Measurements from ENCODE around the gene STAMBP. TPM values are rescaled to one million over a fixed set of nuclear protein-coding genes. Genes with fewer than 3 reads are reported as not detected.

The STAMBP gene
- total and polyA plus RNA-seq, 2 of the 13 experiments (the other 11 are each of a cell fraction or from before 2014, with no cell fraction given) = 49.6 to 53.2 TPM

DNA sequence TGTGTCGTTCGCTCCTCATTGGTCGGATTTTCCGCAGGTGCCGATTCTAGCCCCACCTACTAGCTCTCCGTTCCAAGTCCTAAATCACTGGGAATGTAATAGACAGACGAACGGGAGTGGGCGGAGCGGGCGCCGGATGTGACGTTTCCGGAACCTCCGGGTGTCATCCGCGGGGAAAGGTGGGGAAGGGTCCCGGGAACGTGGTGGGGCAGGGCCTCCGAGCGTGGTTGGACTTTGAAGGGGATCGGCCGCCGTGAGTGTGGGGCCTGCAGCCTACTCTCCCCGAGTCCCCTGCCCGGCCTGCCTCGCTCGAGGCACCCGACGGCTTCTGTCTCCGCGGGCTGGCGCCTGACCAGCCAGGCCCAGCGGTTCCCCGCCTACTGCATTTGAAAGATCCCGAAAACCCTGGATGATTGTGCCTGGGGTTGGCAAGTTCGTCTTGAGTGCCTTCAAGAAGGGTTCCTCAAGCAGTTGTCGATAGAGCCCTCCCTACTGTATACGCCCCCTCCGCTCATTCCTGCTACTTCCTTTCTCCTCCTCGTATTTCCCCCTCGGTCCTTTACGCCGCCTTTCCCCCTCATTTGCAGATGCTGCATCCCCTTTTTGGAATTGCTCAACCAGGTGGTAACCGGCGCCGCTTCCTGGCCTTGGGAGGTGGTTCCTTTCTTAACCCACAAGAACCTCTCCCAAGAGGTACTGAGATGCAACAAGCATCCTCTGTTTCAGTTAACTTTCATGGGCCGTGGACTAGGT is at the start of gene STAMBP (continued):
- no peak for TF ChIP-seq ZNF816 (CRISPR knock-in tag; IDR thresholded peaks at IDR 0.05; ENCODE audit: borderline replicate concordance)
- peak; percentile 62; the same call in 1 of the 2 replicates for TF ChIP-seq MIXL1 (CRISPR knock-in tag; IDR thresholded peaks at IDR 0.05)
- TF ChIP-seq HNRNPL (IDR thresholded peaks at IDR 0.05; ENCODE audit: low read depth, low read length) = no peak
- TF ChIP-seq SOX6 (IDR thresholded peaks at IDR 0.05) = no peak
- peak; percentile 41; the same call in 1 of the 2 replicates for TF ChIP-seq SOX6 (CRISPR knock-in tag; IDR thresholded peaks at IDR 0.05)
- no peak for TF ChIP-seq ISX (CRISPR knock-in tag; conservative IDR thresholded peaks at IDR 0.05)
- TF ChIP-seq ZBTB43 (CRISPR knock-in tag; conservative IDR thresholded peaks at IDR 0.05) = no peak; the same call in 1 of the 2 replicates
- TF ChIP-seq SYNCRIP (IDR thresholded peaks at IDR 0.05; ENCODE audit: insufficient read depth, low read depth, low read length) = no peak
- TF ChIP-seq, protein P1, sequence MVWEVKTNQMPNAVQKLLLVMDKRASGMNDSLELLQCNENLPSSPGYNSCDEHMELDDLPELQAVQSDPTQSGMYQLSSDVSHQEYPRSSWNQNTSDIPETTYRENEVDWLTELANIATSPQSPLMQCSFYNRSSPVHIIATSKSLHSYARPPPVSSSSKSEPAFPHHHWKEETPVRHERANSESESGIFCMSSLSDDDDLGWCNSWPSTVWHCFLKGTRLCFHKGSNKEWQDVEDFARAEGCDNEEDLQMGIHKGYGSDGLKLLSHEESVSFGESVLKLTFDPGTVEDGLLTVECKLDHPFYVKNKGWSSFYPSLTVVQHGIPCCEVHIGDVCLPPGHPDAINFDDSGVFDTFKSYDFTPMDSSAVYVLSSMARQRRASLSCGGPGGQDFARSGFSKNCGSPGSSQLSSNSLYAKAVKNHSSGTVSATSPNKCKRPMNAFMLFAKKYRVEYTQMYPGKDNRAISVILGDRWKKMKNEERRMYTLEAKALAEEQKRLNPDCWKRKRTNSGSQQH (CRISPR knock-in tag; IDR thresholded peaks at IDR 0.05; ENCODE audit: low read depth) = no peak; the same call in 1 of the 2 replicates
- no peak for TF ChIP-seq NFRKB (IDR thresholded peaks at IDR 0.05)
- TF ChIP-seq SP5 (CRISPR knock-in tag; IDR thresholded peaks at IDR 0.05; ENCODE audit: borderline replicate concordance, low read depth) = peak; percentile 87
- TF ChIP-seq MXI1 (IDR thresholded peaks at IDR 0.05; ENCODE audit: borderline replicate concordance, low read depth, low read length) = peak; percentile 76; the same call in 1 of the 3 replicates
- no peak for TF ChIP-seq SETDB1 (CRISPR knock-in tag; IDR thresholded peaks at IDR 0.05; ENCODE audit: borderline replicate concordance)
- no peak for TF ChIP-seq ZNF550 (CRISPR knock-in tag; IDR thresholded peaks at IDR 0.05; ENCODE audit: borderline replicate concordance)
- no peak for TF ChIP-seq HNF1A (IDR thresholded peaks at IDR 0.05; ENCODE audit: low read depth)
- 0 out of 2 replicates have a peak, but pooled peaks have one; percentile 37 for TF ChIP-seq HNF1A (CRISPR knock-in tag; IDR thresholded peaks at IDR 0.05; ENCODE audit: borderline replicate concordance)
- no peak for TF ChIP-seq CBFB (CRISPR knock-in tag; IDR thresholded peaks at IDR 0.05)
- TF ChIP-seq ZNF788 (CRISPR knock-in tag; IDR thresholded peaks at IDR 0.05; ENCODE audit: borderline replicate concordance) = peak; percentile 96; the same call in 1 of the 2 replicates
- no peak for TF ChIP-seq ZNF17 (CRISPR knock-in tag; IDR thresholded peaks at IDR 0.05)
- peak; percentile 95 for TF ChIP-seq KDM5B (CRISPR knock-in tag; IDR thresholded peaks at IDR 0.05; ENCODE audit: borderline replicate concordance)
- TF ChIP-seq GABPA (IDR thresholded peaks at IDR 0.05; ENCODE audit: low read depth, low read length) = peak; percentile 89
- peak; percentile 98 for TF ChIP-seq GABPA (CRISPR knock-in tag; IDR thresholded peaks at IDR 0.05; ENCODE audit: low read depth)
- TF ChIP-seq ZBTB7A (CRISPR knock-in tag; IDR thresholded peaks at IDR 0.05) = peak; percentile 97
- peak; percentile 67; the same call in 1 of the 2 replicates for TF ChIP-seq ZNF614 (CRISPR knock-in tag; IDR thresholded peaks at IDR 0.05; ENCODE audit: borderline replicate concordance)
